Erythroblast (primary cell): ENCODE measurements around the gene LFNG.

ENCODE experiments used
- DNase-seq, 2 experiments: peaks; one replicate each; lab custom pipeline; 2025; lab: John Stamatoyannopoulos, UW
- GATA1 ChIP-seq: IDR thresholded peaks from 2 replicates; pipeline ENCODE4 v1.6.1; 2011; ENCODE audit warnings: low read depth, mild to moderate bottlenecking, control low read depth, low read length, moderate library complexity
- POLR2A ChIP-seq: IDR thresholded peaks from 2 replicates; pipeline ENCODE4 v1.6.1; 2011; ENCODE audit warnings: mild to moderate bottlenecking, low read length

Gene LFNG

GRCh38 chr7:2519119-2519930 is at the start of gene LFNG:
Gene LFNG, plus strand, starts transcription at chr7:2519774. Its CDS starts 88 bp downstream, at chr7:2519862.
- TF ChIP-seq POLR2A (no peak), GATA1 (no peak)
- DNase-seq = peak; percentile 89 to 90

GRCh38 chr7:2470204-2471021 is 49.2 kb upstream of the LFNG start:
- TF ChIP-seq GATA1 = no peak
- TF ChIP-seq POLR2A = no peak
- no peak for DNase-seq

GRCh38 chr7:2471022-2471329 is 48.6 kb upstream of the LFNG start:
- TF ChIP-seq GATA1 = no peak
- TF ChIP-seq POLR2A = no peak

GRCh38 chr7:2471396-2471795 is 48.2 kb upstream of the LFNG start:
- TF ChIP-seq GATA1 = no peak
- TF ChIP-seq POLR2A = no peak
- DNase-seq = no peak

More at GRCh38 chr7:2471022-2471329, 48.6 kb upstream of the LFNG start:
- DNase-seq = no peak

- TF ChIP-seq POLR2A = no peak
- TF ChIP-seq GATA1 = no peak
- DNase-seq = no peak
Measured at GRCh38 chr7:2472739-2473138, 46.8 kb upstream of the LFNG start.

- no peak for DNase-seq
- no peak for TF ChIP-seq GATA1
- no peak for TF ChIP-seq POLR2A
Measured at GRCh38 chr7:2473496-2474180, 45.9 kb upstream of the LFNG start.

- TF ChIP-seq POLR2A (no peak), GATA1 (no peak)
- DNase-seq = no peak
Measured at GRCh38 chr7:2474224-2474623, 45.4 kb upstream of the LFNG start.

GRCh38 chr7:2474813-2475677 is 44.5 kb upstream of the LFNG start:
- no peak for DNase-seq

GRCh38 chr7:2475678-2476015 is 43.9 kb upstream of the LFNG start:
- TF ChIP-seq POLR2A (no peak), GATA1 (no peak)
- DNase-seq = no peak

More at GRCh38 chr7:2474813-2475677, 44.5 kb upstream of the LFNG start:
- TF ChIP-seq POLR2A (no peak), GATA1 (no peak)

GRCh38 chr7:2476298-2476697 is 43.3 kb upstream of the LFNG start, which contains the start of gene GRIFIN:
Gene GRIFIN, minus strand, starts transcription at chr7:2476398. Its CDS starts 15 bp downstream, at chr7:2476383.
- no peak for DNase-seq
- no peak for TF ChIP-seq GATA1
- TF ChIP-seq POLR2A = no peak

- no peak for DNase-seq
- TF ChIP-seq POLR2A (no peak), GATA1 (no peak)
Measured at GRCh38 chr7:2476776-2477446, 42.7 kb upstream of the LFNG start.
